Sciatic nerve (tissue), 2 donors: ENCODE data around the gene LAMB3. TPM values are rescaled to one million over a fixed set of nuclear protein-coding genes. Genes with fewer than 3 reads are reported as not detected.
A peak's percentile ranks its signal among the peaks of the same experiment; 100 is the strongest.

Experiments
- ATAC-seq: fragments of 200-7000 bp; cut with Tn5 transposase; one replicate; pipeline ENCODE4 v1.9.1; 2020; ENCODE audit warnings: mild to moderate bottlenecking, moderate library complexity
- DNase-seq: peaks from one replicate; pipeline ENCODE4 v3.0.0-alpha.2; 2020; ENCODE audit warnings: low spot score
- intact Hi-C: fragments of 100-400 bp; cut with DNase I; formaldehyde crosslinking; loops from one replicate; pipeline ENCODE4 v1.14.2; 2022
- total RNA-seq: library from RNA; stranded (reverse); fragmentation: NEBNext Ultra II Directional; extraction: Animal tissue kit (Norgen Biotek cat#: 25700); gene quantifications from one replicate; pipeline ENCODE4 v1.2.1, GENCODE V29; 2021
- donor health status: DM: no; HTN: no; CAD: no.
- donor health status: DM: no; HTN: no; CAD: no.

Gene LAMB3
- total RNA-seq, 1 donor from 2014 or later, result 2.8 TPM

- intact Hi-C loops, result no loop called here
- no peak for ATAC-seq
Measured at GRCh38 chr1:209609791-209610630, 42.2 kb downstream of the LAMB3 start.

DNA sequence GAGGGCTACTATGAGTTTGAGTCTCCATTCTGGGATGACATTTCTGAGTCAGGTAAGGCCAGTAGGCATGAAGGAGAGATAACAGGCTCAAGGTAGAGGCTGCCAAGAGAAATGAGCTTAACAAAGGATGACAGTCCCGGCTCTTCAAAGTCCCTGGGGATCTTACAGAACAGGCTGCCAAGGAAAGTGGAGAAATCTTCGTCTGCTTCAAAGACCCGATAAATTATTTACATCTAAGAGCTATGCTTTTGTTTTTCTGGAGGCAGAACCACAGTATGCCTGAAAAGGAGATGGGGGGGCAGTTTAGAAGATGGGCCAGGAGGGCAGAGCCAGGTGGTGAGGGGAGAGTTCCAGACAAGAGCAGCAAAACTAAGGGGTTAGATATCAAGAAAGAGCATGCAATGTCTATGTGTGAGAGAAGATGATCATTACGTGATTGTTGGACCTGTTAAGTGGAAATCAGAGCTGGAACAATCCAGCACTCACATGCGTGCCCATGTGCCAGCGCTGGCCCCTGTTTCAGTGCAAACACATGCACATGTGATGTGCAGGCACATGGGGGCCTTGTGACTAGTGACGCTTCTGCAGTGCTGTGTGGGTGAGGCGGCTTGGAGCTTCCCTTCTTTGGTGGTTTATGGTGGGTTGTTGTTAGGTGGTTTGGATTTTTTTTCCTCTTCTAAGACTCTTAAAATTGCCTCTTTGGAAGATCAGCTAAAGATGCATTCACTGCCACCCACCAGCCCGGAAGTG lies 43.0 kb downstream of the LAMB3 start:
- ATAC-seq (no peak), DNase-seq (no peak)
- intact Hi-C loops, result no loop called here

More at GRCh38 chr1:209609791-209610630, 42.2 kb downstream of the LAMB3 start:
- no peak for DNase-seq

- ATAC-seq (no peak), DNase-seq (no peak)
- intact Hi-C loops, result no loop called here
Measured at GRCh38 chr1:209607795-209608178, 44.4 kb downstream of the LAMB3 start.

DNA sequence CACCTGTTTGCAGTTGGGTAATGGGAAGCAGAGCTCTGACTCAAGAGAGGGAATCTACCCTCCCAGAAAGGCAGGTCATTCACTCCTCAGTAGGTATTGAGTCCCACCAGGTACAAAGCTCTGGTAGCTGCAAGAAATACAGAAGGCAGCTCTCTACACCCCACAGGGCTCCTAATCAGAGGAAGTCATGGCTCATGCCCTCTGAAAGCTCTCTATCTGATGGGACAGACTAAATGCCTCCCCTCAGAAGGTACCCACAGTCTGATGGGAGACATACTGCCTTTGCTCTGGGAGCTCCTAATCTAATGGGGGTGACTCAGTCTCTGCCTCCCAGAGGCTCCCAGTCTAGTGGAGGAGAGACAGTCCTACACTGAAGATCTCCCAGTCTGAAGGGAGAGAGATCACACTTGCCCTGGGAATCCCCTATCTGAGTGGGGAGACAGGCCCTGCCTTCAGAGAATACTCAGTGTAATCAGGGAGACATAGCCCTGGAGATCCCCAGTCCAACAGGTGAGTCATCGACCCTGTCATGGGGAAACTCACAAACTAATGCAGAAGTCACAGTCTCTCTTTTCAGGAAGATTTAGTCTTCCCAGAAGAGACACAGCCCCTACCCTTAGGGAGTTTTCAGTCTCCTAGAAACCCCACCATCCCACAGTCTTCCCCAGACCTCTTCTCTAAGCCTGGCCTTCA lies 45.0 kb downstream of the LAMB3 start:
- ATAC-seq, result no peak
- intact Hi-C loops, result no loop called here
- no peak for DNase-seq

- ATAC-seq (no peak), DNase-seq (no peak)
- intact Hi-C loops, result no loop called here
Measured at GRCh38 chr1:209603877-209604276, 48.3 kb downstream of the LAMB3 start.

DNA sequence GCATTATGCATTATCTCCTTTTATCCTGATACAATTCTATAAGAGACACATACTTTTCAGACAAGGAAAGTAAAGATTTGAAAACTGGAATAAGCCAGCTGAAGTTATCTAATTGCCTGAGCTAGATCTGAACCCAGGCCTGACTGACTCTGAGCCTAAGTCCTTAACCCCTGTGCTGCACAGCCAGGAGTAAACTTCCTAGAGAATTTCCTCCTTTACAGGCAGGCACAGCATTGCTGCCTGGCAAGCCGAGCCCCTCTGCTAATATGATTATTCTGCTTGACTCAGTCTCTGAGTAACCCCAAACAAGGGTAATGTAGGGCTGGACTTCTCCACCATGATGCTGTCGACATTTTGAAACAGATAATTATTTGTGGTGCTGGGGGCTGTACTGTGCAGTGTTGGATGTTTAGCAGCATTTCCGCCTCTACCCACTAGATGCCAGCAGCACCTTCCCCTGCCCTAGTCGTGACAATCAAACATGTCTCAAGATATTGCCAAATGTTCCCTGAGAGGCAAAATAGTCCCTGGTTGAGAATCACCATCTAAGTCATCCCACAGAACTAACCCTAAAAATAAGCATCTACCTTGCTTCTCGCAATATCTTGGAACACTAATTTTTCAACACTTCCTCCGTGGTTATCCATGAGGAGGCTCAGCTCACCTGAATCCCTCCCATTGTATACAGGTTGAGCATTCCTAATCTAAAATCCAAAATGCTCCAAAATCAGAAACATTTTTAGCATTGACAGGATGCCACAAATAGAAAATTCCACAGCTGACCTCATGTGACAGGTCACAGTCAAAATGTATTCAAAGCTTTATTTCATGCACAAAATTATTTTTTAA lies 50.2 kb downstream of the LAMB3 start:
- DNase-seq (no peak), ATAC-seq (peak; percentile 78)
- intact Hi-C loops, result no loop called here

DNA sequence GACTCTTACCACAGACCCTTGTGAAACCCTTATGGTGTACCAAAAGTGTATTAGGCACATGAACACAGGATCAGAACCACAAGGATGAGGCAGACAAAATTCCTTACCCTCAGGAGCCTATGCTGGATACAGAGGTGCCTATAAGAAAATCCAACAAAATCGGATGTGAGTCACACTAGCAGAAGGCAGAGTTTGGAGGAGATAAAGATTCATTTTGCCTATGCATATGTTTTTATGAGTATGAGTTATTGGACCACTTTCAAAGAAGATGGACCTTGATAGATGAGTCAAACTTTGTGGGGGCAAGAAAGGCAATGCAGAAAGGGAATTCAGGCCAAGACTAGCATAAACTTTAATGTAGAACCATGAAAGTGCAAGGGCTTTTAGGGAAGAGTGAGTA lies 51.7 kb downstream of the LAMB3 start:
- ATAC-seq, result no peak
- no peak for DNase-seq
- intact Hi-C loops, result no loop called here

DNA sequence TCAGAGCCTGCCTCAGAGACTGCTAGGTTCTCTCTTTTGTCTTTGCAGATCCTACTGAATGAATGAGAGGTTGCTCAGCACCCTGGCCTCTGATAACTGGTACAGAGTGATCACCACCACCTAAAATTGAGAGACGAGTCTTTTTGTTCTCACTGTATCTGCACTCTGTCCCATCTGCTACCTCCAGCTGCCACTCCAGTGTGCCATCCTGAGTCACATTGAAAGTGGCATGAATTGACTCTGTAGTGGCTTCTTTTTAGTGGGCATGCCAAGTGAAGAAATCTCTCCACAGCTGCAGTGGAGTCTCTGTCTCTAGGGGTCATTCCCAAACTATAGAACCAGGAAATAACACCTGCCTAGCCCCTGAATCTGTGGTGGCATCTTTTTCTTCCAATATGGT lies 54.0 kb downstream of the LAMB3 start:
- ATAC-seq (no peak), DNase-seq (no peak)
- intact Hi-C loops, result no loop called here

DNA sequence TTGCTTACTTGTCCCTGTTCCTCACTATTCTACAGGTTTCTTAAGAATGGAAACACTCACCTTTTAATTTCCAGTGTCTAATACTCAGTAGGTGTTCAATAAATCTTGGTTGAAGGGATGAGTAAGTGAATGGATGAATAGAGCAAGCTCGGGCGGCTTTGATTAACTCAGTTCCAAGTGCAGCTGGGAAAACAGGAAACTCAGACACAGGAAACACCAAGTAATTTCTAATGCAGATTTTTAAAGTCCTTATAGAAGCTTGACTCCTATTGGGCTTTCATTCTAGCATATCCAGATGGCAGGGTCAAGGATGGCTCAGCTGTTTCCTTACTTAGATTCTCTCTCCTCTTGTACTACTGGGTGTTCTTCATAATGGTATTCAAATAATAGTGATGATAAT lies 54.7 kb downstream of the LAMB3 start:
- DNase-seq, result no peak
- intact Hi-C loops, result no loop called here
- no peak for ATAC-seq

DNA sequence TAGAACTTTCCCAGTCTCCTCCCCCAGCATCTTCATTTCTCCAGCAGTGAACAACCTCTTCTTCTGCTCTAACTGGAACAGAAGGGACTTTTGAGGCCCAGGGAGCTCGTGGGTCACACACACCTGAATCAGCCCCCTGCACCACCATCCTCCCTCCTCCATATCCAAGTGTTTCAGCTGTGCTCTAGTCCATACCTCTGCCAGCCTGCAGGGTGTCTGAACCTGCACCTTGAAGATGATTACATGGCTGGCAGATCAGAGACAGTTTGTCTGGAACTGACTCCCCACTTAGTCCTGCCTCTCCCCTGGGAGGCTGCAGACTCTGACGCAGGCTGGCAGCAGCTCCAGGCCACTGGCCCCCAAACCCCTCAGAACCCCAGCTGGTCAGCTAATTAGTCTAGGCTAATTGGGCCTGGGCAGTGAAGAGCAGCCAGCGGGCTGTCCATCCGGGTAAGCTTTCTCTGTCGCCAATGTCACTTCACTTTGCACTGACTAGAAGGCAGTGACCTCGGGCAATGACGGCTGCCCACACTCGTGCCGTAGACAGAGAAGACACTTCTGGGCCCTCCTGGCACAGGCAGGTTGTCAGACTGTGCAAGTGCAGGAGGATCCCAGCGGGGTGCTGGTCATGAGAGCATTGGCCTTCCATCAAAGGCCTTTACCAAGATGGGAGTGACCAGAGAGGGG lies 56.5 kb downstream of the LAMB3 start:
- ATAC-seq, result no peak
- DNase-seq, result no peak
- intact Hi-C loops, result no loop called here

DNA sequence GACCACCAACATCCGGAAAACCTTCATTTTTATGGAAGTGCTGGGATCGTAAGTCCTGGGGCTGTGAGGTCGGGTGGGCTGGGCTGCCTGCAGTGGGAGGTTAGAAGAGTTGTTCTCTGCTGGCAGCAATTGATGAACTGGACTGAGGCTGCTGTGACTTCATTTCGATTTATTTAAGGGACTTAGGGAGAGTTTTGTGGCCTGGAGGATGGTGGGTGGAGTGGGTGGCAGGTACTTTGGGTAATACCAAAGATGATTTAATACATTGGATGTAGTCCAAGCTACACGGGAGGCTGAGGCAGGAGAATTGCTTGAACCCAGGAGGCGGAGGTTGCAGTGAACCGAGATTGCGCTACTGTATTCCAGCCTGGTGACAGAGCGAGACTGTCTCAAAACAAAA lies 57.2 kb downstream of the LAMB3 start:
- DNase-seq (no peak), ATAC-seq (no peak)
- intact Hi-C loops, result no loop called here

- DNase-seq (no peak), ATAC-seq (no peak)
Measured at GRCh38 chr1:209594440-209594839, 57.8 kb downstream of the LAMB3 start.

GRCh38 chr1:209593747-209594146 lies 58.5 kb downstream of the LAMB3 start:
- DNase-seq (no peak), ATAC-seq (no peak)
- intact Hi-C loops, result loop anchor here (5.0 kb wide), 1 partner anchor 99 kb away; no protein-coding TSS in a partner anchor

More at GRCh38 chr1:209594440-209594839, 57.8 kb downstream of the LAMB3 start:
- intact Hi-C loops, result loop anchor here (5.0 kb wide), 1 partner anchor 98 kb away; no protein-coding TSS in a partner anchor

DNA sequence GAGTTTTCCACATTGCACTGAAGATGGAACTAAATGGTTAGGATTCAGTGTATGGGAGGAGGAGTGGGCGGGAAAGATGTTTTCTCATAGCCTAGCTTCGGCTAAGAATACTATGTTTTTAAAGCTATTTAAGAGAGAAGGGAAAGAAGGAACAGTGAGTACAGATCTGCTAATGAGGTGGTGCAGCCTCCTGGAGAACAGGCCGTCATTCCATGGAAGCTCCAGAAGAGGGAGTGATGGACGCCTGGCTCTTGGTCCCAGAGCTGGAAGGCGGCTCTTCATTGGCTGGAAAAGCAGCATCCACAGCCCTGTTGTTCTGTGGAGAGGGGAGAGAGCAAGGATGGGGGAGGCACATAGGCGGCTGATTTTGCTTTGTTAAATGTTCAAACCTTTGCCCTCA lies 61.8 kb downstream of the LAMB3 start:
- DNase-seq (no peak), ATAC-seq (peak; percentile 62)
- intact Hi-C loops, result loop anchor here (5.0 kb wide), 1 partner anchor 102 kb away; no protein-coding TSS in a partner anchor

- ATAC-seq (no peak), DNase-seq (no peak)
- intact Hi-C loops, result loop anchor here (5.0 kb wide), 1 partner anchor 102 kb away; no protein-coding TSS in a partner anchor
Measured at GRCh38 chr1:209589863-209590262, 62.4 kb downstream of the LAMB3 start.

DNA sequence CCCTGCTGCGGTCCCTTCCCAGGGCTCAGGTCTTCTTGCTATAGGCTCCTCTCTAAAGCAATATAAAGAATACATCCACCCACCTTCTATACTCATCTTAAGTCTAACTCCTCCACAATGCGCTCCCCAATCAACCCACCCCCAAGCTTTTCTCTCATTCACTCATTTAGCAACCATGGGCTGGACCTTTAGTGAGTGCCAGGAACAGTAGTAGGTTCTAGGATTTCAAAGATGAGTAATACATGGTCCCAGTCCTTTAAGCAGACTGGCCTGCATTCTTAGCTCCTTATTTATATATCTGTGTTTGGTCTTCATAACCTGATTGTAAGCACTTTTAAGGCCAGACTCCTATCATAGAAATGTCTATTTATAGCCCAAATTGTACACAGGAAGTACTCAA lies 62.8 kb downstream of the LAMB3 start:
- DNase-seq (no peak), ATAC-seq (no peak)
- intact Hi-C loops, result no loop called here

DNA sequence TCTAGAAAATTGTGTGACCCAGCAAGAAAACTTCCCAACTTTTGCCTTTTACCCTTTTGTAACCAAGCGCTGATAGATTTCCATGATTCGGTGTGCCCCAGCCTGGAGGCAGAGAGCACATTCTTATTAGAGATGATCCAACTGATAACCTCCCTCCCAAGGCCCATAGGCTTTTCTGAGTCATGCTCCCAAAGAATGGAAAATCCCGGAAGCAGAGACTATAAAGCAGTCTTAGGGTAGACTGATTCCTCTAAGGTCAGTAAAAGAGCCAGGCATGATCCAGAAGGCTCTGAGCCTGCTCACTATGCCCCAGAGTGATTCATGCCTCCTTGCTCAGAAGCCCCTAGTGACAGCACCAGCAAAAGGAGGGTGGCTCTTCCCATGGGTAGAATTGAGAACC lies 64.4 kb downstream of the LAMB3 start:
- no peak for ATAC-seq
- DNase-seq, result no peak
- intact Hi-C loops, result no loop called here

DNA sequence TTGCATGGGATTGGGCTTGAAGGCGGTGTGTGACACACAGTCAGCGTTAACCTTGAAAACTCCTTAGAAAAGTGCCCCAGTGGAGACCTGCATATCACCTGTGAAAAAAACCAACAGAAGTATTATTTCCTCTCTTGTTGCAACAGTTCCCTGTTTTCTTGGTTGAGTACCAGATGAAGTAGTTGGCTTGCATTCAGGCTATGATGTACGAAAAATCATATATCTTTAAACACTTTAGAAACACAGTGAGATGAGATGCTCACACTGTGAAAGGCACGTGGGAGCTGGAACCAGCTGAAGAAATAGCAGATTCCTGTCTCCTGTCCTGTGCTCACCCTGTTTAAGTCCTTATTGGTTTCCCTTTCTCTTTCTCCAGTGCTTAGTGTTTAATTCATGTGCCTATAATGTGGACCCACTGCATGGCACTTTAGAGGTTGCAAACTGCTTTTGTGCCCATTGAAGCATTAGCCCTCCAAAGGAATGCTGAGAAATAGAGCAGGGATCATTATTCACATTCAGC lies 65.9 kb downstream of the LAMB3 start:
- intact Hi-C loops, result no loop called here

More for the DNA sequence above, 65.9 kb downstream of the LAMB3 start:
- DNase-seq (no peak), ATAC-seq (no peak)
